B cell (primary cell): ENCODE measurements around the gene LIPC. TPM values are rescaled to one million over a fixed set of nuclear protein-coding genes. Genes with fewer than 3 reads are reported as not detected.

Source experiments
- ATAC-seq: fragments of 200-7000 bp; cut with Tn5 transposase; one replicate; pipeline ENCODE4 v1.10.0; 2021; ENCODE audit warnings: low read depth, mild to moderate bottlenecking, moderate number of reproducible peaks, moderate library complexity
- CTCF ChIA-PET: fragments of 350-600 bp; sonication (Branson Sonifier 250); formaldehyde crosslinking; loops from one replicate; lab custom pipeline; 2021; ENCODE audit warnings: antibody characterized with exemption, inconsistent platforms; lab: Charles Lee
- POLR2A ChIA-PET: fragments of 350-600 bp; sonication (Branson Sonifier 250); formaldehyde crosslinking; loops from one replicate; lab custom pipeline; 2021; ENCODE audit warnings: antibody characterized with exemption; lab: Charles Lee
- DNase-seq: peaks from one replicate; pipeline ENCODE4 v3.0.0; 2013
- H2AFZ ChIP-seq: 2 replicates; pipeline ENCODE4 v1.6.1; 2012; ENCODE audit warnings: mild to moderate bottlenecking, low read depth, low read length; ENCODE audit not compliant: insufficient read depth, poor library complexity, severe bottlenecking
- H3K27ac ChIP-seq, 2 donors: 1 replicate in 1 of 2; 2 replicates in 1 of 2; pipeline ENCODE4 v1.5.1; 2012 to 2013; ENCODE audit warnings: low read length in 2 of 2, mild to moderate bottlenecking in 2 of 2, moderate library complexity in 1 of 2
- H3K27me3 ChIP-seq, 4 experiments: fragments of 200-600 bp in 1 of 4; sonication (generic) in 1 of 4; replicated peaks in 1 of 4; 1 replicate in 2 of 4; 2 replicates in 2 of 4; pipeline versions ENCODE4 v1.6.1 to v1.7.0; 2013 to 2016; ENCODE audit warnings: low read length in 3 of 4, mild to moderate bottlenecking in 2 of 4, mixed read lengths in 1 of 4, moderate library complexity in 1 of 4; ENCODE audit not compliant: insufficient read depth in 4 of 4, control insufficient read depth in 3 of 4; ENCODE audit errors: control extremely low read depth in 1 of 4
- H3K36me3 ChIP-seq, 2 experiments: replicated peaks in 1 of 2; 1 replicate in 1 of 2; 2 replicates in 1 of 2; pipeline versions ENCODE4 v1.6.1 to v1.7.1; 2013; ENCODE audit warnings: low read length in 1 of 2; ENCODE audit not compliant: insufficient read depth in 2 of 2, control insufficient read depth in 1 of 2; ENCODE audit errors: control extremely low read depth in 1 of 2, extremely low read depth in 1 of 2
- H3K4me1 ChIP-seq, 2 donors: fragments of 200-600 bp in 1 of 2; sonication (generic) in 1 of 2; 1 replicate in 1 of 2; 2 replicates in 1 of 2; pipeline versions ENCODE4 v1.5.1 to v1.6.1; 2013 to 2017; ENCODE audit warnings: low read length in 2 of 2; ENCODE audit not compliant: control insufficient read depth in 2 of 2, insufficient read depth in 2 of 2
- H3K4me2 ChIP-seq: replicated peaks from 2 replicates; pipeline ENCODE3; 2012; ENCODE audit warnings: mild to moderate bottlenecking, low read depth, low read length; ENCODE audit not compliant: poor library complexity, severe bottlenecking
- H3K4me3 ChIP-seq, 5 experiments: fragments of 200-600 bp in 1 of 5; sonication (generic) in 1 of 5; 1 replicate in 3 of 5; 2 replicates in 2 of 5; pipeline versions ENCODE4 v1.5.1 to v1.7.0; 2011 to 2016; ENCODE audit warnings: low read length in 4 of 5, mild to moderate bottlenecking in 4 of 5, low read depth in 2 of 5, control low read depth in 1 of 5, moderate library complexity in 1 of 5; ENCODE audit not compliant: insufficient read depth in 1 of 5; ENCODE audit errors: control extremely low read depth in 1 of 5, extremely low read depth in 1 of 5
- H3K79me2 ChIP-seq: fragments of 200-600 bp; sonication (generic); one replicate; pipeline ENCODE4 v1.6.0; 2016; ENCODE audit warnings: low read length; ENCODE audit not compliant: control insufficient read depth, insufficient read depth
- H3K9ac ChIP-seq: fragments of 200-600 bp; sonication (generic); 2 replicates; pipeline ENCODE4 v1.6.1; 2017; ENCODE audit warnings: mild to moderate bottlenecking, low read length, moderate library complexity
- H3K9me3 ChIP-seq, 3 donors: one replicate each; pipeline versions ENCODE4 v1.6.1 to v1.7.1; 2013; ENCODE audit warnings: low read length in 2 of 3; ENCODE audit not compliant: control insufficient read depth in 2 of 3, insufficient read depth in 1 of 3; ENCODE audit errors: control extremely low read depth in 1 of 3
- H4K20me1 ChIP-seq: 2 replicates; pipeline ENCODE4 v1.6.0; 2012; ENCODE audit warnings: mild to moderate bottlenecking, low read length; ENCODE audit not compliant: insufficient read depth, control insufficient read depth, poor library complexity, severe bottlenecking
- H3K27ac Mint-ChIP-seq: one replicate; pipeline ENCODE4 v1.8.0; 2021; ENCODE audit warnings: mixed read lengths
- H3K27me3 Mint-ChIP-seq: one replicate; pipeline ENCODE4 v1.8.0; 2021; ENCODE audit warnings: mixed read lengths
- H3K4me1 Mint-ChIP-seq: one replicate; pipeline ENCODE4 v1.8.0; 2021; ENCODE audit warnings: mixed read lengths
- H3K4me3 Mint-ChIP-seq: one replicate; pipeline ENCODE4 v1.8.0; 2021; ENCODE audit warnings: mixed read lengths
- H3K9me3 Mint-ChIP-seq: one replicate; pipeline ENCODE4 v1.8.0; 2022; ENCODE audit warnings: mixed read lengths; ENCODE audit not compliant: insufficient read depth
- CTCF ChIP-seq: fragments of 200-600 bp; IDR thresholded peaks from one replicate; pipeline ENCODE4 v1.8.0; 2022; ENCODE audit warnings: antibody characterized with exemption, mild to moderate bottlenecking
- EZH2 ChIP-seq: IDR thresholded peaks from 2 replicates; pipeline ENCODE4 v1.6.1; 2012; ENCODE audit warnings: borderline replicate concordance, low read depth, mild to moderate bottlenecking, moderate library complexity, low read length; ENCODE audit not compliant: insufficient read depth, poor library complexity, severe bottlenecking
- WGBS: methylation state at CpG from one replicate; pipeline ENCODE4 v1.1.5; 2013; ENCODE audit warnings: missing lambda C conversion rate; ENCODE audit not compliant: insufficient coverage; 5-methylcytosine and 5-hydroxymethylcytosine counted together
- intact Hi-C: fragments of 100-400 bp; cut with micrococcal nuclease; formaldehyde crosslinking; loops from one replicate; pipeline ENCODE4 v1.10.0; 2022
- polyA plus RNA-seq: library from polyadenylated mRNA; depleted of rRNA; stranded (reverse); fragments of >200 nt; gene quantifications from 2 replicates; pipeline ENCODE4 v1.2.3, GENCODE V29; 2012
- total RNA-seq, 2 donors: library from RNA; stranded (reverse); fragments of 120-200 nt in 1 of 2; gene quantifications; 1 replicate in 1 of 2; 2 replicates in 1 of 2; pipeline versions ENCODE4 v1.2.3 to v1.2.4, GENCODE V29; 2013 to 2022

The LIPC gene
- total and polyA plus RNA-seq, 2 donors (not counting 1 experiment from before 2014, with no cell fraction given) = not detected

DNA sequence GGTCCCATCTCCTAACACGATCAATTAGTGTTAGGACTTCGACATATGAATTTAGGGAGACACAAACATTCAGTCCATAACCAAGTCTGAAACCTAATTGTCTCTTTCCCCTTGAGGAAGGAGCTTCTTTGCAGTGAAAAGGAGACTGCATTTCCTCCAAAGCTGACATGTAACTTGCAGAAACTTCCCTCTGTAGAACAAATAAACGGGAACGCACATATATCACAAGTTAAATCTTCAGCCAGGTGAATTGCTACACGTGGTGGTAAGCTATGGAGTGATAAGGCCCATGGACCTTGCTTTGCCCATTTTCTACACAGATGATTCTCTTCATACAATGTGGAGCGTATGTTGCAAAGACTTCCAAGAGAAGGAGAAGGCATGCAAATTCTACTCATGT is 47.1 kb upstream of the LIPC start:
- no peak overlapping the region for H3K9ac ChIP-seq
- no peaks in the 10 kb centered on the region for H3K4me1 ChIP-seq
- H3K9me3 ChIP-seq = no peaks in the 10 kb centered on the region
- no peak overlapping the region for H3K4me3 Mint-ChIP-seq
- H3K27ac Mint-ChIP-seq = no peak overlapping the region
- ChIA-PET POLR2A (no interaction called here), CTCF (no interaction called here)
- WGBS = no CpG with 5 or more reads among the region's 6 CpGs
- H3K4me2 ChIP-seq = no peak overlapping the region
- DNase-seq = no peak
- ATAC-seq = no peak
- no peak for TF ChIP-seq CTCF
- TF ChIP-seq EZH2 = no peak
- no peaks in the 10 kb centered on the region for H3K27me3 ChIP-seq
- no peaks in the 10 kb centered on the region for H3K79me2 ChIP-seq
- no peaks in the 10 kb centered on the region for H4K20me1 ChIP-seq
- H3K9me3 Mint-ChIP-seq = no peaks in the 10 kb centered on the region
- no peak overlapping the region for H3K4me3 ChIP-seq
- peaks cover 10% of the 10 kb centered on the region for H3K27me3 Mint-ChIP-seq
- H3K4me1 Mint-ChIP-seq = no peaks in the 10 kb centered on the region
- intact Hi-C loops = no loop called here
- H3K36me3 ChIP-seq = no peaks in the 10 kb centered on the region
- no peak overlapping the region for H2AFZ ChIP-seq
- no peak overlapping the region for H3K27ac ChIP-seq

GRCh38 chr15:58386081-58386480 is 45.7 kb upstream of the LIPC start:
- no CpG with 5 or more reads among the region's 3 CpGs for WGBS

More at GRCh38 chr15:58386081-58386480, 45.7 kb upstream of the LIPC start:
- Mint-ChIP-seq H3K9me3 (no peaks in the 10 kb centered on the region), H3K27me3 (peaks cover 10% of the 10 kb centered on the region), H3K4me1 (no peaks in the 10 kb centered on the region), H3K4me3 (no peak overlapping the region), H3K27ac (no peak overlapping the region)
- Histone ChIP-seq H3K27me3 (no peaks in the 10 kb centered on the region), H3K9me3 (no peaks in the 10 kb centered on the region), H3K36me3 (no peaks in the 10 kb centered on the region), H4K20me1 (no peaks in the 10 kb centered on the region), H3K4me2 (no peak overlapping the region), H3K4me3 (no peak overlapping the region), H3K4me1 (no peaks in the 10 kb centered on the region), H2AFZ (no peak overlapping the region), H3K79me2 (no peaks in the 10 kb centered on the region), H3K27ac (no peak overlapping the region), H3K9ac (no peak overlapping the region)
- DNase-seq = no peak
- TF ChIP-seq EZH2 (no peak), CTCF (no peak)
- intact Hi-C loops = no loop called here
- POLR2A ChIA-PET = no interaction called here
- CTCF ChIA-PET = no interaction called here
- no peak for ATAC-seq
